GM19025 (cell line): ENCODE measurements around the gene ITIH3.

Experiments used
- ATAC-seq: cut with Tn5 transposase; IDR thresholded peaks from one replicate; pipeline ENCODE4 v1.9.1; 2021; ENCODE audit warnings: mild to moderate bottlenecking, low read depth, moderate library complexity; ENCODE audit not compliant: unreplicated experiment

ITIH3 gene

GRCh38 chr3:52842424-52842823, 47.8 kb downstream of the ITIH3 start:
- no peak for ATAC-seq

GRCh38 chr3:52843108-52843865, 48.7 kb downstream of the ITIH3 start:
- no peak for ATAC-seq

GRCh38 chr3:52843881-52844280, 49.3 kb downstream of the ITIH3 start:
- no peak for ATAC-seq

- ATAC-seq, result no peak
Measured at GRCh38 chr3:52844290-52844975, 49.8 kb downstream of the ITIH3 start.

GRCh38 chr3:52845157-52845556, 50.6 kb downstream of the ITIH3 start:
- no peak for ATAC-seq

GRCh38 chr3:52845691-52846431, 51.3 kb downstream of the ITIH3 start:
- ATAC-seq, result no peak

GRCh38 chr3:52846432-52846965, 51.9 kb downstream of the ITIH3 start:
- no peak for ATAC-seq

- no peak for ATAC-seq
Measured at GRCh38 chr3:52847241-52847640, 52.6 kb downstream of the ITIH3 start.

- ATAC-seq, result no peak
Measured at GRCh38 chr3:52847726-52848125, 53.1 kb downstream of the ITIH3 start.

- ATAC-seq, result no peak
Measured at GRCh38 chr3:52848617-52849016, 54.0 kb downstream of the ITIH3 start.

- ATAC-seq, result no peak
Measured at GRCh38 chr3:52849656-52850055, 55.1 kb downstream of the ITIH3 start.

- ATAC-seq, result no peak
Measured at GRCh38 chr3:52851348-52851747, 56.8 kb downstream of the ITIH3 start.

GRCh38 chr3:52852419-52852818, 57.8 kb downstream of the ITIH3 start:
- ATAC-seq, result no peak

GRCh38 chr3:52854013-52854412, 59.4 kb downstream of the ITIH3 start:
- ATAC-seq, result no peak

- ATAC-seq, result no peak
Measured at GRCh38 chr3:52856666-52857065, 62.1 kb downstream of the ITIH3 start.

GRCh38 chr3:52857133-52857532, 62.5 kb downstream of the ITIH3 start:
- no peak for ATAC-seq

GRCh38 chr3:52857864-52858263, 63.3 kb downstream of the ITIH3 start:
- ATAC-seq, result no peak
